MM.1S (cell line): ENCODE results near the gene CABCOCO1.

ENCODE experiments used
- DNase-seq: peaks from one replicate; pipeline ENCODE4 v3.0.0-alpha.2; 2015
- H2AFZ ChIP-seq: fragments of 300-600 bp; sonication (generic); 2 replicates; pipeline ENCODE4 v1.6.0; 2016; ENCODE audit warnings: antibody characterized with exemption, low read length
- H3F3A ChIP-seq: fragments of 300-600 bp; sonication (generic); 2 replicates; pipeline ENCODE4 v1.6.1; 2016; ENCODE audit warnings: mild to moderate bottlenecking, antibody characterized with exemption, low read length, moderate library complexity, mixed read lengths; ENCODE audit not compliant: insufficient read depth
- H3K27ac ChIP-seq: fragments of 300-600 bp; sonication (generic); 2 replicates; pipeline ENCODE4 v1.5.1; 2016; ENCODE audit warnings: mild to moderate bottlenecking, low read length
- H3K27me3 ChIP-seq: fragments of 300-600 bp; sonication (generic); replicated peaks from 2 replicates; pipeline ENCODE4 v1.6.0; 2016; ENCODE audit warnings: low read length; ENCODE audit not compliant: insufficient read depth
- H3K36me3 ChIP-seq: fragments of 300-600 bp; sonication (generic); replicated peaks from 2 replicates; pipeline ENCODE4 v1.6.1; 2016; ENCODE audit warnings: mild to moderate bottlenecking, low read length, mixed read lengths; ENCODE audit not compliant: insufficient read depth
- H3K4me1 ChIP-seq: fragments of 300-600 bp; sonication (generic); 2 replicates; pipeline ENCODE4 v1.6.1; 2016; ENCODE audit warnings: low read length, mixed read lengths
- H3K4me2 ChIP-seq: fragments of 300-600 bp; sonication (generic); 2 replicates; pipeline ENCODE4 v1.6.0; 2016; ENCODE audit warnings: low read depth, low read length
- H3K4me3 ChIP-seq: fragments of 300-600 bp; sonication (generic); 2 replicates; pipeline ENCODE4 v1.5.1; 2016; ENCODE audit warnings: low read length, mixed read lengths
- H3K79me2 ChIP-seq: fragments of 300-600 bp; sonication (generic); 2 replicates; pipeline ENCODE4 v1.6.1; 2016; ENCODE audit warnings: mixed run types, low read length, mixed read lengths
- H3K9ac ChIP-seq: fragments of 300-600 bp; sonication (generic); 2 replicates; pipeline ENCODE4 v1.6.1; 2016; ENCODE audit warnings: low read length, mixed read lengths
- H3K9me2 ChIP-seq: fragments of 300-600 bp; sonication (generic); replicated peaks from 2 replicates; pipeline ENCODE4 v1.6.1; 2016; ENCODE audit warnings: mild to moderate bottlenecking, low read length, mixed read lengths; ENCODE audit not compliant: insufficient read depth
- H3K9me3 ChIP-seq: fragments of 300-600 bp; sonication (generic); replicated peaks from 2 replicates; pipeline ENCODE4 v1.6.1; 2016; ENCODE audit warnings: mild to moderate bottlenecking, low read length, mixed read lengths; ENCODE audit not compliant: insufficient read depth
- H4K20me1 ChIP-seq: fragments of 300-600 bp; sonication (generic); 2 replicates; pipeline ENCODE4 v1.6.1; 2016; ENCODE audit warnings: mild to moderate bottlenecking, low read length, moderate library complexity, mixed read lengths; ENCODE audit not compliant: insufficient read depth
- EZH2 ChIP-seq: fragments of 300-600 bp; sonication (generic); optimal IDR thresholded peaks from 2 replicates; pipeline ENCODE3; 2017; ENCODE audit warnings: low read depth, mild to moderate bottlenecking, antibody characterized with exemption, low read length, mixed read lengths
- EZH2phosphoT487 ChIP-seq: fragments of 300-600 bp; sonication (generic); IDR thresholded peaks from 2 replicates; pipeline ENCODE4 v1.6.1; 2018; ENCODE audit warnings: antibody characterized with exemption, low read length
- TF ChIP-seq, protein P1 (sequence below): fragments of 300-600 bp; sonication (generic); IDR thresholded peaks from 2 replicates; pipeline ENCODE4 v1.5.1; 2016; ENCODE audit warnings: antibody characterized with exemption, low read length, mixed read lengths

The CABCOCO1 gene

DNA sequence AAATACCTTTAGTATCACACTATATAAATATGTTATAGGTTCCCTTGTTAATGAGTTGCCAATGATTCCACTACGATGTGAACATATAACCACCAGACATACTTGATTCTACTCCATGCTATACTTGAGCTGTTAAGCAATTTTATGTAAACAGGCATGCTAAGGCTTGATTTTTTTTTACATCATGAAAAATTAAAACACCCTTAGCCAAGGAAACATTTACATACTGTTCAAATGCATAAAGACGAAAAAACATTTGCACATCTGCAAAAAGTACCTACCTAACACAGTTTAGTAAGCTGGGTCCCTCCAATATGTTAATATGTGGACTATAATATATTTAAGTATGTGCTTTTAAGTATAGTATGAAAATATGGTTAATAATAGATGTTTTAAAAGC lies 9.0 kb upstream of the CABCOCO1 start:
- H2AFZ ChIP-seq, result no peak overlapping the region
- H3K4me1 ChIP-seq, result no peaks in the 10 kb centered on the region
- H3K9ac ChIP-seq, result no peak overlapping the region
- no peaks in the 10 kb centered on the region for H3K27me3 ChIP-seq
- H3K27ac ChIP-seq, result no peak overlapping the region
- no peak overlapping the region for H3K4me3 ChIP-seq
- no peaks in the 10 kb centered on the region for H4K20me1 ChIP-seq
- H3K79me2 ChIP-seq, result no peaks in the 10 kb centered on the region
- no peaks in the 10 kb centered on the region for H3K9me2 ChIP-seq
- no peaks in the 10 kb centered on the region for H3K9me3 ChIP-seq
- TF ChIP-seq, protein P1, sequence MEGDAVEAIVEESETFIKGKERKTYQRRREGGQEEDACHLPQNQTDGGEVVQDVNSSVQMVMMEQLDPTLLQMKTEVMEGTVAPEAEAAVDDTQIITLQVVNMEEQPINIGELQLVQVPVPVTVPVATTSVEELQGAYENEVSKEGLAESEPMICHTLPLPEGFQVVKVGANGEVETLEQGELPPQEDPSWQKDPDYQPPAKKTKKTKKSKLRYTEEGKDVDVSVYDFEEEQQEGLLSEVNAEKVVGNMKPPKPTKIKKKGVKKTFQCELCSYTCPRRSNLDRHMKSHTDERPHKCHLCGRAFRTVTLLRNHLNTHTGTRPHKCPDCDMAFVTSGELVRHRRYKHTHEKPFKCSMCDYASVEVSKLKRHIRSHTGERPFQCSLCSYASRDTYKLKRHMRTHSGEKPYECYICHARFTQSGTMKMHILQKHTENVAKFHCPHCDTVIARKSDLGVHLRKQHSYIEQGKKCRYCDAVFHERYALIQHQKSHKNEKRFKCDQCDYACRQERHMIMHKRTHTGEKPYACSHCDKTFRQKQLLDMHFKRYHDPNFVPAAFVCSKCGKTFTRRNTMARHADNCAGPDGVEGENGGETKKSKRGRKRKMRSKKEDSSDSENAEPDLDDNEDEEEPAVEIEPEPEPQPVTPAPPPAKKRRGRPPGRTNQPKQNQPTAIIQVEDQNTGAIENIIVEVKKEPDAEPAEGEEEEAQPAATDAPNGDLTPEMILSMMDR, result no peak
- TF ChIP-seq EZH2phosphoT487 (no peak), EZH2 (no peak)
- no peak for DNase-seq
- H3K36me3 ChIP-seq, result no peaks in the 10 kb centered on the region
- H3K4me2 ChIP-seq, result no peak overlapping the region
- H3F3A ChIP-seq, result no peaks in the 10 kb centered on the region

- Histone ChIP-seq H3K36me3 (no peaks in the 10 kb centered on the region), H3K27ac (no peak overlapping the region), H3K4me2 (no peak overlapping the region), H3K4me3 (no peak overlapping the region), H3K4me1 (no peaks in the 10 kb centered on the region), H3K27me3 (no peaks in the 10 kb centered on the region), H4K20me1 (no peaks in the 10 kb centered on the region), H3K79me2 (no peaks in the 10 kb centered on the region), H2AFZ (no peak overlapping the region), H3K9ac (no peak overlapping the region), H3K9me3 (no peaks in the 10 kb centered on the region), H3K9me2 (no peaks in the 10 kb centered on the region), H3F3A (no peaks in the 10 kb centered on the region)
- DNase-seq, result no peak
- no peak for TF ChIP-seq EZH2phosphoT487
- TF ChIP-seq, protein P1, result no peak
- no peak for TF ChIP-seq EZH2
These were observed 7.3 kb upstream of the CABCOCO1 start for GRCh38 chr10:61655335-61655851.

DNA sequence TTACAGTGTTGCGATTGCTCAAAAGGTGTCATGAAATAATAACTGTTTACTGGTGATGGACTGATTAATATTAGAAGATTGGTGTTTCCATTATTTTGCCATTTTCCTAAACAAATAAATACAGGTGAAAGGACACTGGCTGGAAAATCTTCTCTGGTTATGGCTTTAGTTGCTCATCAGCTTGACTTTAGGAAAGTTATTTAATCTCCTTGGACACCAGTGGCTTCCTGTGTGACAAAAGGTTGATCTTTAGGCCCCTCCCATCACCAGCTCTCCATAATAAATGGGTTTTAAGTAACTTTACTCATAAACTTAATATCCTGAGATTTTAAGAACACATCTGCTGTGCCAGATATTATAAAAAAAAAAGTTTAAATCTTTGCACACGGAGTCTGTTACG lies 737 bp downstream of the CABCOCO1 start:
- H3K36me3 ChIP-seq, result no peaks in the 10 kb centered on the region
- H3K79me2 ChIP-seq, result no peaks in the 10 kb centered on the region
- H2AFZ ChIP-seq, result no peak overlapping the region
- H3K27ac ChIP-seq, result no peak overlapping the region
- TF ChIP-seq EZH2 (no peak), EZH2phosphoT487 (no peak)
- TF ChIP-seq, protein P1, result no peak
- no peaks in the 10 kb centered on the region for H3K9me2 ChIP-seq
- H3K9me3 ChIP-seq, result no peaks in the 10 kb centered on the region
- no peak overlapping the region for H3K4me3 ChIP-seq
- DNase-seq, result no peak
- no peaks in the 10 kb centered on the region for H4K20me1 ChIP-seq
- no peaks in the 10 kb centered on the region for H3K27me3 ChIP-seq
- no peaks in the 10 kb centered on the region for H3K4me1 ChIP-seq
- H3K9ac ChIP-seq, result no peak overlapping the region
- H3K4me2 ChIP-seq, result no peak overlapping the region
- H3F3A ChIP-seq, result no peaks in the 10 kb centered on the region
